ENCODE measurements around the gene ACRBP.

DNA sequence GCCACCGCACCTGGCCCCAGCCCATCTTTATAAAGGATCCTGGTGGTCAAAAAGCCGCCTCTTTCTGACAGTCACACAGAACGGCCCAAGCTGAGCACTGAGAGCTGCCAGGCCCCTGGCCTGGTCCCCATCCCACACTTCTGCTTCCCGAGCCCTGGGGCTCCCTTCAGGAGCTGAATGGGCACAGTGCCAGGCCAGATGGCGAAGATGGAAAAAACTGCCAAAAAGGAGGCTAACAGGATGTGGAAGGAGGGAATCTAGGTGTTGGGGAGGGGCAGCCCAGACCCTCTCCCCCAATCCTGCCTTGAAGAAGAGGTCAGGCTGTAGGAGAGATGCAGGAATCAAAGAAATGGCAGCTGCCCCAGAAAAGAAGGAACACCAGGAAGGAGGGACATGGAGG is 16.5 kb downstream of the ACRBP start:
- TF ChIP-seq, protein P1, sequence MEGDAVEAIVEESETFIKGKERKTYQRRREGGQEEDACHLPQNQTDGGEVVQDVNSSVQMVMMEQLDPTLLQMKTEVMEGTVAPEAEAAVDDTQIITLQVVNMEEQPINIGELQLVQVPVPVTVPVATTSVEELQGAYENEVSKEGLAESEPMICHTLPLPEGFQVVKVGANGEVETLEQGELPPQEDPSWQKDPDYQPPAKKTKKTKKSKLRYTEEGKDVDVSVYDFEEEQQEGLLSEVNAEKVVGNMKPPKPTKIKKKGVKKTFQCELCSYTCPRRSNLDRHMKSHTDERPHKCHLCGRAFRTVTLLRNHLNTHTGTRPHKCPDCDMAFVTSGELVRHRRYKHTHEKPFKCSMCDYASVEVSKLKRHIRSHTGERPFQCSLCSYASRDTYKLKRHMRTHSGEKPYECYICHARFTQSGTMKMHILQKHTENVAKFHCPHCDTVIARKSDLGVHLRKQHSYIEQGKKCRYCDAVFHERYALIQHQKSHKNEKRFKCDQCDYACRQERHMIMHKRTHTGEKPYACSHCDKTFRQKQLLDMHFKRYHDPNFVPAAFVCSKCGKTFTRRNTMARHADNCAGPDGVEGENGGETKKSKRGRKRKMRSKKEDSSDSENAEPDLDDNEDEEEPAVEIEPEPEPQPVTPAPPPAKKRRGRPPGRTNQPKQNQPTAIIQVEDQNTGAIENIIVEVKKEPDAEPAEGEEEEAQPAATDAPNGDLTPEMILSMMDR (IDR thresholded peaks at IDR 0.05), result no peak
- no peak for TF ChIP-seq POLR2A (IDR thresholded peaks at IDR 0.05)

Measured in thyroid gland (tissue), 4 donors.